GM18498 (cell line): ENCODE measurements around the gene CLIC3.

Experiments
- ATAC-seq: cut with Tn5 transposase; IDR thresholded peaks from one replicate; pipeline ENCODE4 v1.9.1; 2021; ENCODE audit warnings: mild to moderate bottlenecking, moderate library complexity; ENCODE audit not compliant: unreplicated experiment

The CLIC3 gene

GRCh38 chr9:137018761-137019559 lies 22.6 kb upstream of the CLIC3 start:
- no peak for ATAC-seq

DNA sequence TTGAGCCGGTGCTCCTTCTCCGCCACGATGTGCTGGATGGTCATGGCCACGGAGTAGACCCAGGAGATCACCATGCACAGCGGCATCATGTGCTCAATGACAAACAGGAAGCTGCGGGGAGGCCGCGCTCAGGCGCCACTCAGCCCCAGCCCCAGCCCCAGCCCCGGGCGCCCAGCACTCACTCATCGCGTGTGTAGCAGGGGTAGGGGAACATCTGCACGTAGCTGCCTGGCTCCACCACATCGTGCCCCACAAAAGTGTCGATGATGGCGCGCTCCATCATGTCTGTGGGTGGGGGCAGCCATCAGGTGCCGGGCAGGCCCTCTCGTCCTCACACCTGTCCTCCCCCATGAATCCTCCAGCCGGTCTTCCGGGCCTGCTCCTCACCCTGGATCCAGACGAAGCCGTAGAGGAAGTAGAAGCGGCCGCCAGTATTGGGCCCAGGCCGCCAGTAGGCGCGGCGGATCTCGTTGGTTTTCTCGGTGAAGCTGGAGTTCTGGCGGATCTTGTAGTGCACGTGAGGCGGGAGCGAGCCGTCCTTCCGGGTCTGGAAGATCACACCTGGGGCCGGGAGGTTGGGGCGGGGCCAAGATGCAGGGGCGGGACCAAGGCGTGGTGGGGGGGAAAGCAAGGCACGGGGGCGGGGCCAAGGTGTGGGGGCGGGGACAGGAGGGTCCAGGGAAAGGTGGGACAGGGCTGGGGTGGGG lies 21.6 kb upstream of the CLIC3 start:
- ATAC-seq: no peak

DNA sequence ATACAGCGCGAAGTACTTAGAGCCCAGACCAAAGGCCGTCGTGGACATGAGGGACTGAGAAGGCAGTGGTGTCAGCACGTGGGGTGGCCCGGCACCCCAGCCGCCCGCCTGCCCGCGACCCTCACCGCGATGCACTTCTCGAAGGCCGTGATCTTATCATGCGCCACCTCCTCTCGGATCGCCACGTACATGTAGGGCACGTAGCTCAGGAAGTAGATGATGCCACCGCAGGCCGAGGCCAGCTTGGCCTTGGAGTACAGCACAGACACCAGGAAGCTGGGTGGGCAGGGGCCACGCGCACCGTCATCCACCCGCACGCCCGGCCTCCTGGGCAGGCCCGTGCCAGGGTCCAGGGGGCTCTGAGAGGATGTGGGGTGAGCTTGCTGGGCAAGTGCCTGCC lies 20.7 kb upstream of the CLIC3 start:
- no peak for ATAC-seq

GRCh38 chr9:137016436-137016835 lies 20.1 kb upstream of the CLIC3 start:
- ATAC-seq: no peak

GRCh38 chr9:137015976-137016375 lies 19.6 kb upstream of the CLIC3 start:
- no peak for ATAC-seq

DNA sequence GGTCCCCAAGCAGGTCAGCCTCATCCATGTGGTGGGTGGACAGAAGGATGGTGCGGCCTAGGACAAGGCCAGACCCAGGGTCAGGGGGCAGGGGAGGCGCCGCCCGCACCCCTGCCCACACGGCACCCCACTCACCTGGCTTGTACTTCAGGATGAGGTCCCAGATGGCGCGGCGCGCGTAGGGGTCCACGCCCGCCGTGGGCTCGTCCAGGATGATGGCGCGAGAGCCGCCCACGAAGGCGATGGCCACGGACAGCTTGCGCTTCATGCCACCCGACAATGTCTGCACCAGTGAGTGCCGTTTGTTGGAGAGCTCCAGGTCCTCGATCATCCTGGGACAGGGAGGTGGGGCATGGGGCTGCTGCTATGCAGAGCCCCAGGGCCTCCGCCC lies 19.2 kb upstream of the CLIC3 start:
- ATAC-seq: no peak

- ATAC-seq: no peak
Measured at GRCh38 chr9:137014776-137015539, 18.6 kb upstream of the CLIC3 start.

DNA sequence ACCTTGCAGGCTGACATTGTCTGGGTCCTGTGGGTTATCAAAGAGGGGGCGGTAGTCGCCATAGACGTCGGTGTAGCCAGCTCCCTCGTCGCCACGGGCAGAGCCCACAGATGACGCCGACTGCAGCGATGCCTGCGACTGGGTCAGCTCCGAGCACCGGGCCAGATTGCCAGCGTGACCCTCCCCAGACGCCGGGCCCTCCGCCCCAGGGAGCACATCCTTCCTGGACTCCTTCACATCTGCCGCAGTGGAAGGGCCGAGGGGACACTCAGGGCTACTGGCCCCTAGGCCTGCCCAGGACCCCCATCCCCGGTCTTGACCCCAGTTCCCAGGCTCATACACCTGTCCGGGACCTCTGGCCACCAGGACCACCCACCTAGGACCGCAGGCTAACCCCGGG lies 17.8 kb upstream of the CLIC3 start:
- no peak for ATAC-seq

DNA sequence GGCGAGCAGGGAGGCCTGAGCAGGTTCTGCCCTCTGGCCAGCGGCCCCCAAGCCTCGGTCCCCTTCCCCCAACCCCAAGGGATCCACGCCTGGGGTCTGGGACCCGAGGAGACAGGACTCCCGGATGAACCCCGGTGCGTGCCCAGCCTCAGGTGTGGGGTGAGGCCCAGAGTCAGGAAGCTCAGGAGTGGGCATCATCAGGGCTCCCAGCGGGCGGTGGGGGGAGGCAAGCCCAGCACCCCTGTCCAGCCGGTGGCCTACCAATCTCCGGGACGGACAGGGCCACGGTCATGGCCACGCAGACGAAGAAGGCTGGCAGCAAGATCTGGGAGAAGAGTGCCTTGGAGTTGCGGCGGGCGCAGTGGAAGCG lies 17.2 kb upstream of the CLIC3 start:
- no peak for ATAC-seq

GRCh38 chr9:137012694-137013570 lies 16.6 kb upstream of the CLIC3 start:
- no peak for ATAC-seq

GRCh38 chr9:137011907-137012675 lies 15.7 kb upstream of the CLIC3 start:
- no peak for ATAC-seq

- no peak for ATAC-seq
Measured at GRCh38 chr9:137011156-137011555, 14.8 kb upstream of the CLIC3 start.

DNA sequence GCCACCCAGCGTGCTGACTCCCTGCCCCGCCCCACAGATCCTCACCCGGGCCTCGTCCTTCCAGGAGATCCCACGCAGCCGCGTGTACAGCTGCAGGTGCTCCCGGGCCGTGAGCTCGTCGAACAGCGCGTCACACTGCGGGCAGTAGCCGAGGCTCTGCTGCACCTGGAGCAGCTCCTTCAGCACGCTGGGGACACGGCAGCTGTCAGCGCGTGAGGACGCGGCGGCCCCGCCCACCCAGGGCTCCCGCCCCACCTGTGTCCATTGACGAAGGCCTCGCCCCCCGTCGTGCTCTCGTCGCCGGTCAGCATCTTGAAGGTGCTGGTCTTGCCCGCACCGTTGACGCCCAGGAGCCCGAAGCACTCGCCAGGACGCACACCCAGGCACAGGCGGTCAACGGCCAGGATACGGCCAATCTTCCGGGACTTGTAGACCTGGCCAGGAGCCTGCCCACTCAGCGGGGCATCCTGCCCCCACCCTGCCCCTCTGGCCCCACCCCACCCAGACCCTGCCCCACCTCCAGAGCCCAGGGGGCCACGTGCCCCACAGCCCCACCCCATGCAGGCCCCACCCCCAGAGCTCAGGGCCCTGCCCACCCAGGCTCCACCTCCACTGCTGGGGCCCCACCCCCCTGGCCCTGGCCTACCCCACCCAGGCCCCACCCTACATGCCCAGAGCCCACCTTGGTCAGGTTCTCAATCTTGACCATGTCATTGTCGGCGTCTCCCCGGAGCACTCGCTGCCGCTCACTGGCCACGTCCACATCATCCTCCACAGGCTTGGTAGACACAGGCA lies 13.8 kb upstream of the CLIC3 start:
- no peak for ATAC-seq

- no peak for ATAC-seq
Measured at GRCh38 chr9:137009217-137009616, 12.8 kb upstream of the CLIC3 start.

GRCh38 chr9:137008312-137008711 lies 11.9 kb upstream of the CLIC3 start:
- ATAC-seq: no peak

DNA sequence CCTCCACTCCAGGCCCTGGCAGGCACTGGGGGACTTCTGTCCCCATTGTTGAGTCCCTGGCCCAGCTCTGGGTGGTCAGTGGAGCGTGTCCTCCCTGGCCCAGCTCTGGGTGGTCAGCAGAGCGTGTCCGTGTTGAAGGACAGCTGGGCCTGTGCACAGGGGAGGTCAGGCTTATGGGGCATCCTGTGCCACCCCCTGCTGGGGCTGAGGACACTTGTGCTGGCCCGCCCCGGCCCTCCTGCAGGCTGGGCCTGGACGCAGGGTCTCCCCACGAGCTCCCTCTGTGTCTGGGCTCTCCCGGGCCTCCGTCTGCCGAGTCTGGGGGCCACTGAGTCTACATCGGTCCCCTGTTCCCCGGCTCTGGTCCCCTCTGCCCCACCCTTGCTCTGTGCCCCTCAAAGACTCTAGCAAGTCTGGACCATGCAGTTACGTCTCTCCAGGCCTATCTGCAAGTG lies 11.5 kb upstream of the CLIC3 start:
- no peak for ATAC-seq

DNA sequence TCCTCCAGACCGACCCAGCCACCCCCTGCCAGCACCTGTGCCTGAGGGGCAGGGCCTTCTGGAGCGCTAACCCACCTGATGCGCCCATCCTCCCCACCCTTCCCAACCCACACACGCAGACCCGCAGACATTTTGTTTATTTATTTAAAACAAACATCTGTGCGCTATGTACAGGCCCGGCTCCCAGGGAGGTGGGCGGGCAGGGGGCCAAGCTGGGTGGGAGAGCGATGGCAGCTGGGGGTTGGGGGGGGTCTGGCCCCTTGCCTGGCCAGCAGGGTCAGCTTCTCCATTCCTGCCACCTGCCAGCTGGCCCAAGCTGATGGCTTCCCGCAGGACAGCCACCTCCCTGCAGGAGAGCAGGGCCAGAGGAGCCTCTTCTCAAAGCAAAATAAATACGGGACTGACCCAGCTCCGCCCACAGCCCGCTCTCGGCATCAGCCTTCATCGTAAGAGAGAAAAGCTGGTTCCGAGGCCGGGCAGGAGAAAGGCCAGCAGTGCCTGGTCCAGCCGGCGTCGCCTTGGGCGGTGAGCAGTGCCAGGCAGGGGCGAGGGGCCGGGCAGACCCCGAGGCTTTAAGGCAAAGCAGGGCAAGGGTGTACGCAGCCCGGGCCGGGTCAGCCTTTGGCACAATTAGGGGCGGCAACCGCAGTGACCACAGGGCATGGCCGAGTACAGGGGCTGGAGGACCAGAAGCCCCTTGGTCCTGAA lies 10.9 kb upstream of the CLIC3 start:
- ATAC-seq: no peak

DNA sequence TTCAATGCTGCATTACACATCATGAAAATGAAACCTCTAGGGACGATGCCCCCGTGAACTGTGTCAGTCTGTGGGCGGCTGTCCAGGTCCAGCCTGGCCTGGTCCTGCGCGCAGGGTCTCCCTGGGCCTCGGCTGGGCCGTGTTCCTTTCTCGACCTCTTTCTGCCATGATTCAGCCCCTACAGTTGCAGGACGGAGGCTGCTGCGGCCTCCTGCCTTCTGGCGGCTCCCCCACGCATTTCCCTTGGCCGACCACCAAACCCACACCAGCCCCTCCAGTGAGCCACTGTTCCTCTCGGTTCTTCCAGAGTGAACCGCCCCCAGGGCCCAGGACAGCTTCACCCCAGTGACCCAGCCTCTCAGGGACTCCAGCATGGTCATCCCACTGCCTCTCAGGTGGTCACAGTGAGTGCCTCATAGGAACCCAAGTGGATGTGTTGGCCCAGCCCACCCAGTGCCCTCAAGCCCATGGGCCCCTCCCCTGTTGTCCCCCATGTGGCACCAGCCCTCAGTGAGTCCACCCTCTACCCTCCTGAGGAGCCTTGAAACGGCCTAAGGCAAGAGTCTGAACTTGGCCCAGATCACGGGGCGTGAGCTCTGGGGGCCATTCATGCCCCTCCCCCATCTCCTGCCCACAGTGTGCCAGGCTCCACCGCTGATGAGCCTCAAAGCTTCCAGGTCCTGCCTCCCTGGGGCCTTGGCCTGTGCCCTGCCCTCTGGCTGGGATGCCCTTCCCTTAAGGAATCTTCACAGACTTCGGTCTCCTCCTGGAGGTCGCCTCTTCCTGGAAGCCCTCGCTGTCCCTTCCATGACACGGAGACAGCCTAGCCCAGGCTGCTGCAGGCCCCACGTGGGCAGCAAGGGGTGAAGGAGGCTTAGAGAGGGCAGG lies 10.0 kb upstream of the CLIC3 start:
- no peak for ATAC-seq
